AG08395 (cell line): ENCODE measurements around the gene TMEM198.

Experiments used
- DNase-seq: peaks from one replicate; pipeline ENCODE4 v3.0.0; 2012; ENCODE audit warnings: mixed read lengths, low spot score

Gene TMEM198

GRCh38 chr2:219545295-219545942 is 1.6 kb downstream of the TMEM198 start:
- DNase-seq = no peak

DNA sequence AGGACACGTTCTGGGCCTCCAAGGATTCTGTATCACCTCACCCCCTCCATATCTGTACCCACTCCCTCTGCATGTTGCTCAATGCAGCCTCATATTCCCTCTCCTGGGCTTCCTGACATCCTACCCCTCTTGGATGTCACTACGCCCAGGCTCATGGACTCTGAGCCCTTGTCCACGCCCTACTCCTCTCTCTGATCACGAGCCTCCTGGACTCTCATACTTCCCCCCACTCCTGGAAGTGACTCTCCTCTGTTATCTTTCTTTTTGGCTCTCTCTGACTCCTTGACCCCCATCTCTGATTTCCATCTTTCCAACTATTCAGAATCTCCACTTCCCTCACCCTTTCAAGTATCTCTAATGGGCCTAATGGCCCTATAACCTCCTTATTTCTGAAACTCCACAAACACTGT is 2.1 kb downstream of the TMEM198 start:
- DNase-seq = no peak

DNA sequence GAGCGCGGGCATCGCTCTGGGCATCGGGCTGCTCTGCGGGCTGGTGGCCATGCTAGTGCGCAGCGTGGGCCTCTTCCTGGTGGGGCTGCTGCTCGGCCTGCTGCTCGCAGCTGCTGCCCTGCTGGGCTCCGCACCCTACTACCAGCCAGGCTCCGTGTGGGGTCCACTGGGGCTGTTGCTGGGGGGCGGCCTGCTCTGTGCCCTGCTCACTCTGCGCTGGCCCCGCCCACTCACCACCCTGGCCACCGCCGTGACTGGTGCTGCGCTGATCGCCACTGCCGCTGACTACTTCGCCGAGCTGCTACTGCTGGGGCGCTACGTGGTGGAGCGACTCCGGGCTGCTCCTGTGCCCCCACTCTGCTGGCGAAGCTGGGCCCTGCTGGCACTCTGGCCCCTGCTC is 3.8 kb downstream of the TMEM198 start:
- DNase-seq = no peak

GRCh38 chr2:219548990-219549389 is 5.2 kb downstream of the TMEM198 start:
- DNase-seq = no peak

DNA sequence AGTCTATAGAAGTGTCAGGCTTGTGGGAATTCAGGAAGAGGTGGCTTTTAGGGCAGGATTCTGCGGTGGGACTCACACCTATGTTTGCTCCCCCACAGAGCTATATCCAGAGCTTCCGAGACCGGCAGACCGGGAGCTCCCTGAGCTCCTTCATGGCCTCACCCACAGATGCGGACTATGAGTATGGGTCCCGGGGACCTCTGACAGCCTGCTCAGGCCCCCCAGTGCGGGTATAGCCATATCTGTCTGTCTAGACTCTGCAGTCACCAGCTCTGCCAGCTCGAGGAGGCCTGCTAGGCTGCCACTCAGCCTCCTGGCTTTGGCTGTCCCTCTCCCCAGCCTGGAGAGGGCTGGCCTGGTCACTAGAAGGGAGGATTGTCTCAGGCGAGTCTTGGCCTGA is 5.8 kb downstream of the TMEM198 start:
- no peak for DNase-seq

GRCh38 chr2:219551441-219552381 is 7.9 kb downstream of the TMEM198 start:
- peak; percentile 30 for DNase-seq

- DNase-seq = peak; percentile 94
These were observed 8.7 kb downstream of the TMEM198 start for GRCh38 chr2:219552382-219553167.

- no peak for DNase-seq
These were observed 9.3 kb downstream of the TMEM198 start for GRCh38 chr2:219553168-219553417.

- no peak for DNase-seq
These were observed 9.7 kb downstream of the TMEM198 start for GRCh38 chr2:219553463-219553963.

GRCh38 chr2:219554350-219554749 is 10.5 kb downstream of the TMEM198 start:
- DNase-seq = no peak

DNA sequence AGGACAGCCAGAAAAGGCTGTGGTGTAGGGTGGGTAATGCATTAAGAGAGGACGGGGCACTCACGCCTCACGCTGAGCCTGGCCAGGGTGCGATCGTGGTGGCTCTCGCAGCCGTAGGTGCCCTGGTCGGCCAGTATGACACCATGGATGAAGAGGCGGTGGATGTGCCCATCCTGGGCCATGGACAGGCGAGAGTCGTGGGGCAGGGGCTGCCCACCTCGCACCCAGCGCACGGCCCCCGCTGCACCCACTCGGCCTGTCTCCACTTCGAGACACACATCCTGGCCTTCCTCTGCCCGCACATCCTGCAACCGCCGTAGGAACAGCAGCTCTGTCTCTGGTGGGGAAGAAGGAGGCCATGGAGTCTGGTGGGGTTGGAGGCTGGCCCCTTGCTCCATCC is 12.1 kb downstream of the TMEM198 start:
- DNase-seq = no peak

- DNase-seq = no peak
These were observed 12.6 kb downstream of the TMEM198 start for GRCh38 chr2:219556413-219556812.

DNA sequence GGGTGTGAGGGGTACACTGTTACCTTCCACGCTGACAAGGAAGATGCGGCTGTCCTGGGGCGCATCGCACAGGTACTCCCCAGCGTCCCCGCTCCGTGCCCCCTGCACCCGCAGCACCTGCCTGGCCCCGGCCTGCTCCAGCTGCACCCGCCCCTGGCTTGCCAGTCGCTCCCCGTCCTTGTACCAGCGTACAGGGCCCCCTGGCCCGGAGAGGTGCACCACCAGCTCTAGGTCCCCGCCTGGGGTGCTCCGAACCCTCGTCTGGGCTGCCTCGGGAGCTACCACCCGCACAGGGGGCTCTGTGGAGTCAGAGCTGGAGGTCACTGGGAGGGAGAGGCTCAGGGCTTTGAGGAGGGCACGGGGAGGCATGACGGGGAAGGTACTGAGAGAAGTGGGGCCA is 13.5 kb downstream of the TMEM198 start:
- no peak for DNase-seq

- no peak for DNase-seq
These were observed 14.3 kb downstream of the TMEM198 start for GRCh38 chr2:219557791-219558785.

DNA sequence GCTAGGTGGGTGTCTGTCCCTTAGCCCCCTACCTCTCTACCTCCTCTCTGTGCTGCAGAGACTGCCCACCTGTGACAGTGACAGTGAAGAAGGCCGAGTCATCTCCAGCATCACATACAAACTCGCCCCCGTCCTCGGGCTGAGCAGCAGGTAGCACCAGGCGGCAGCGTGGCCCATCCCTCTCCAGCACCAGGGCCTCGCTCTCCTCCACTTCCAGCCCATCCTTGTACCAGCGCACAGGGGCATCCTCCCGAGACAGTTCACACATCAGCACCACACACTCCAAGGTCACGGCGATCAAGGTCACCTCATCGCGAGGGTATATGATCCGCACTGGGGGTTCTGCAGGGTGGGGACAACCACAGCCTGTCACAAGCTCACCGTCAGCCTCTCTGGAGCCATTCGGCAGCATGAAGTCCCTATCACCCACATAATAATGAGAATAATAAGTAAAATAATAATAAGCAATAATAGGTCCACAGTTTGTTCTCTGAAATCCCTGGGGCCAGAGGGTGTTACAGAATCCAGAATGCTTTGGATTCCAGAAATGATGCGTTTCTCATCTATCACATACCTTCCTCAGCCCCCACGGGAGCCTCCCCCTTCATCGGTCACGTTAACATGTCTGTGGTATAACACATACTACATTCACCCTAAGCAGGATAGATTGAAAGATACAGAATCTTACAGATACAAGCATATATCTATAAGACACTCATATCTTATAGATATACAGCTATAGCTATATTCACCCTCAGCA is 15.5 kb downstream of the TMEM198 start:
- no peak for DNase-seq

DNA sequence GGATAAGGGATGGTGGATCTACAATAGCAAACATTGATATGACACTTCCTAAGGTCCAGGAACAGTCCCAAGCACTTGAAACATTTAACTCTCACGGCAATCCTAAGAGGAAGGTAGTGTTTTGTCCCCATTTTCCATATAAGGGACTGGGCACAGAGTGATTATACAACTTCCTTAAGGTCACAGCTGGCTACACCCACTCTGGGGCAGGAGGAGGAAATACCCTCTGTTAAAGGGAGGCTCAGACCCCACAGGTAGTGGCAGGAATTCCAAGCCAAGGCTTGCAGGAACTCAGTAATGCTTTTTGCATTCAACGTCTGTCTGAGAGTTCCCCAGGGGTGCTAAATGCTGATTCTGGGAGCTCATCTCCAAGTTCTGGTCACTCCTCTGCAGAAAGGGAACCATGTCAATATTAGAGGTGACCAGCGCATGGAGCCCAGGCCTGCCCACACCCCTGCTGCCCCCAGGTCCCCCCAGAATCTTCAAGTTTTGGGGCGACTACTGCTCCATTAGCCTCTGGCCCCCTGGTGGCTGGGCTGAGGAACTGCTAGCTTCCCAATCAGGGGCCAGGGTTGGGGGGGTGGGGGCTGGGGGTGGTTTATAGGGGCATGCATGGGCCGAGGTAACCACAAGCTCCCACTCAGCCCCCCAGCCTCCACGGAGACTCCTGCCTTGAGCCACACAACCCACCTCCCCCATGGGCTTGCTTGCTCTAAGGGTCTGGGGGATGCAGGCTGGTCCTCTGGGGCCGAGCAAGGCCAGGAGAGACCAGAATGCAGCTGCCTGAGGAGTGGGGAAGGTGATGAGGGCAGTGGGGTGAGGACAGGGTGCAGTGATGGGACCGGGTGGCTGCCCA is 16.4 kb downstream of the TMEM198 start:
- DNase-seq = peak; percentile 44

DNA sequence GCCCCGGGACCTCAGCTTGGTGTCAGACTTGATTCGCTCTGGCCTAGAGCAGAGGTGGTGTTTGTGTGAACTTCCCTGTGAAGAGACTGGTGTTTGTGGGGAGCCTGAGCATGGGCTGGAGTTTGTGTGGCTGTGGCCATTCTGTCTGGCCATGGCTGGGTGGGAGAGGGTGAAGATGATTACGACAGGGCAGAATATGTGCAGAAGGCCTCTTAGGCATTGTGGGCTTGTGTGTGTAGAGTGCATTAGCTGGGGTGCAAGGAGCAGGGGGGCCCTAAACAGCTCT is 17.0 kb downstream of the TMEM198 start:
- DNase-seq = no peak

DNA sequence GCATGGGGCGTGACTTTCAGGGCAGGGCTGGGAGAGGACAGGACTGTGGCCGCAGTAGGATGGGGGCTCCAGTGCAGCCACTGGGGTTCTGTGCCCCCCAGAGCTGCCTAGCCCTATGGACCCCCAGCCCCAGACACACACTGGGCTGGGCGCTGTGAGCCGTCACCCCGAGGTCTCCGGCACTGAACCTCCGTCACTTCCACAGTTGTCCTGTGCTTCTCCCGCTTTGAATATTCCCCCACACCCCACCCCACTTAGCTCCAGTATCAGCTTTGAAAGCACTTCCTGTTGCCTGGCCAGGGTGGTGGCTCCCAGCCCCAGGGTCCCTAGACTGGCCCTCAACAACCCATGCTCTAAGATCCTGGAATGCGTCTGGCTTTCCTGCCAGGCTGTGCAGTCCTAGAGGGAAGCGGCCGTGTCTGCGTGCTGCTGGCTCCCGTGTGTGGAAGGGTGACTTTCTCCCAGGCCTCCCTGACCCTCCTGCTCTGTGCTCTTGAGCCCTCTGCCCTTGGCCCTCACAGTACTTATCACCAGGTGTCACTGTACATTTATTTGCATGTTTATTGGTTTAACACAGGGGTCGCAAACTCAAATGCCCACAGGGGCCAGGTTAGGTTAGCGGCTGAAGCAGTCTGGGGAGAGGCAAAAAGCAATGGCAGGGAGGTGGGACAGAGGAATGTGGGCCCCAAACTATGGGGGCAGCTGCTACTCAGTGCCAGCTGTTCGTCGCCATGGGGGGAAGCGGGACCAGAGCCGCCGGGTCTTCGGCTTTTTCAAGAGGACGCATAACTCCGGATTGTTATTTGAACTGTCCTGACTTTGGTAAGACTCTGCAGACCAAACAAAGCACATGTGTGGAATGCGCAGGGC is 17.6 kb downstream of the TMEM198 start:
- DNase-seq = no peak
